UCSD-AML1 (cell line): ENCODE measurements around the gene SLC16A10.
"Not testable (repeated sequence)": the region's sequence is repeated elsewhere in the genome, so short reads cannot be mapped to it uniquely, and the experiment has no call there.

Experiments
- DNase-seq: peaks from one replicate; lab custom pipeline; 2025; ENCODE audit not compliant: unreplicated experiment; lab: John Stamatoyannopoulos, UW

Gene SLC16A10

GRCh38 chr6:111211411-111212030 is 124.2 kb downstream of the SLC16A10 start:
- DNase-seq = no peak

GRCh38 chr6:111212625-111213024 is 125.3 kb downstream of the SLC16A10 start:
- no peak for DNase-seq

GRCh38 chr6:111215131-111215530 is 127.8 kb downstream of the SLC16A10 start:
- DNase-seq = no peak

GRCh38 chr6:111219785-111220184 is 132.5 kb downstream of the SLC16A10 start:
- DNase-seq = no peak

GRCh38 chr6:111220383-111221031 is 133.2 kb downstream of the SLC16A10 start:
- no peak for DNase-seq

- no peak for DNase-seq
Measured at GRCh38 chr6:111221804-111222203, 134.5 kb downstream of the SLC16A10 start.

- DNase-seq = no peak
Measured at GRCh38 chr6:111222341-111222740, 135.0 kb downstream of the SLC16A10 start.

- DNase-seq = no peak
Measured at GRCh38 chr6:111228094-111228493, 140.8 kb downstream of the SLC16A10 start.

GRCh38 chr6:111230351-111231089 is 143.2 kb downstream of the SLC16A10 start:
- no peak for DNase-seq

GRCh38 chr6:111231090-111231459 is 143.8 kb downstream of the SLC16A10 start:
- no peak for DNase-seq

- DNase-seq = no peak
Measured at GRCh38 chr6:111237852-111238251, 150.5 kb downstream of the SLC16A10 start.

GRCh38 chr6:111238464-111239119 is 151.3 kb downstream of the SLC16A10 start:
- DNase-seq = no peak

- DNase-seq = no peak
Measured at GRCh38 chr6:111239461-111239860, 152.2 kb downstream of the SLC16A10 start.

GRCh38 chr6:111242452-111242851 is 155.1 kb downstream of the SLC16A10 start:
- no peak for DNase-seq

- DNase-seq = no peak
Measured at GRCh38 chr6:111243095-111243494, 155.8 kb downstream of the SLC16A10 start.

- DNase-seq = no peak
Measured at GRCh38 chr6:111248789-111249188, 161.5 kb downstream of the SLC16A10 start.

- no peak for DNase-seq
Measured at GRCh38 chr6:111250791-111251354, 163.6 kb downstream of the SLC16A10 start.

GRCh38 chr6:111252726-111253125 is 165.4 kb downstream of the SLC16A10 start:
- no peak for DNase-seq

GRCh38 chr6:111254004-111254778 is 166.9 kb downstream of the SLC16A10 start:
- no peak for DNase-seq

GRCh38 chr6:111254779-111255166 is 167.5 kb downstream of the SLC16A10 start:
- DNase-seq = no peak

- not testable (repeated sequence) for DNase-seq
Measured at GRCh38 chr6:111255838-111256237, 168.5 kb downstream of the SLC16A10 start.
